ENCODE data around the gene CASP2.

The CASP2 gene

DNA sequence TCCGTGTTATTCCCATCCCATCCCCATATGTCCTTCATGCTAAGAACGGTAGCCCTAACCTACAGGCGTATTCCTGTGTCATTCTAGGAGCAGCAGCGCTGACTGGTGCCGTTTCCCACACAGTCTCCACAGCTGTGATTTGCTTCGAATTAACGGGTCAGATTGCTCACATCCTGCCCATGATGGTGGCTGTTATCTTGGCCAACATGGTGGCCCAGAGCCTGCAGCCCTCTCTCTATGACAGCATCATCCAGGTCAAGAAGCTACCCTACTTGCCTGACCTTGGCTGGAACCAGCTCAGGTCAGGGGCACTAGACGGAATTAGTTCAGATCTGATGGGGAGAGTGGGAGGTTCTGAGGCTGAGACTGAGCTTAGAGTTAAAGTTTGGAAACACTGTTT is 53.7 kb downstream of the CASP2 start:
- ATAC-seq = no peak

DNA sequence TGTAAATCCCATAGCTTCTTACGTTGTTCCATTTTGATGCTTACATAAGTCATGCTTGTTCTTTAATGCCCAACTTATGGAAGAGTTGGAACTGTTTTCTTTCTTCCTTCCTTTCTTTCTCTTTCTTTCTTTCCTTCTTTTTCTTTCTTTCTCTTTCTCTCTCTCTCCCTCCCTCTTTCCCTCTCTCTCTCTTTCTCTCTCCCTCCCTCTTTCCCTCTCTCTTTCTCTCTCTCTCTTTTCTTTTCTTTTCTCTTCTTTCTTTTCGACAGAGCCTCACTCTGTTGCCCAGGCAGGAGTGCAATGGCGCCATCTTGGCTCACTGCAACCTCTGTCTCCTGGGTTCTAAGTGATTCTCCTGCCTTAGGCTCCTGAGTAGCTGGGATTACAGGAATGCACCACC is 55.4 kb downstream of the CASP2 start:
- ATAC-seq = no peak

DNA sequence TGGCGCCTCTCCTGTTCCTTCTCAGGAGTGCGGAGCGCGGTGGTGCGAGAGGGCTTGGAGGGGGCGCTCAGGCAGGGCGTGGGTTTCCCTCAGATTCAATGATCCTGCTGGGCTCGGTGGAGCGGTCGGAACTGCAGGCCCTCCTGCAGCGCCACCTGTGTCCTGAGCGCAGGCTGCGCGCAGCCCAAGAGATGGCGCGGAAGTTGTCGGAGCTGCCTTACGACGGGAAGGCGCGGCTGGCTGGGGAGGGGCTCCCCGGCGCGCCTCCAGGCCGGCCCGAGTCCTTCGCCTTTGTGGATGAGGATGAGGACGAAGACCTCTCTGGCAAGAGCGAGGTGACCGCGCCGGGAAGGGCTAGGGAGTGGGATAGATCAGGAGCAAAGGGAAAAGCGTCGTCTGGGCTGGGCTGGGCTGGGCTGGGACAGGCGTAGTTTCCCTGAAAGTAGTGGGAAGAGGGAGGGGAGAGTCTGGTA is 57.3 kb downstream of the CASP2 start:
- peak; percentile 95 to 99 for ATAC-seq

DNA sequence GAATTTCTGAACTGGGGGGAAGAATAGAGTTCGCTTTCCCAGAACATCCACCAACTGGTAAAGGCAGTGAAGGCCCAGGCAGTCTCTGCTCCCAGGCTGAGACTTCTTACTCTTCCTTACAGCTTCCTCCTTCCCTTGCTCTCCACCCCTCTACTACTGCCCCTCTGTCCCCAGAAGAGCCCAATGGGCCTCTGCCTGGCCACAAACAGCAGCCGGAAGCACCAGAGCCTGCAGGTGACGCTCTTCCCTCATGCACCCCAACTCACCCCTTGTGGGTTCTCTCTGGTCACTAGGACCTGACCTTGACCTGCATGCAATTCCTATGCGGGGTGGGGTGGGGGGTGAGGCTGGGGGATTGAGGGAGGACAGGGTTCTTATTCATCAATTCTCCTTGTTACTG is 57.9 kb downstream of the CASP2 start:
- no peak for ATAC-seq

DNA sequence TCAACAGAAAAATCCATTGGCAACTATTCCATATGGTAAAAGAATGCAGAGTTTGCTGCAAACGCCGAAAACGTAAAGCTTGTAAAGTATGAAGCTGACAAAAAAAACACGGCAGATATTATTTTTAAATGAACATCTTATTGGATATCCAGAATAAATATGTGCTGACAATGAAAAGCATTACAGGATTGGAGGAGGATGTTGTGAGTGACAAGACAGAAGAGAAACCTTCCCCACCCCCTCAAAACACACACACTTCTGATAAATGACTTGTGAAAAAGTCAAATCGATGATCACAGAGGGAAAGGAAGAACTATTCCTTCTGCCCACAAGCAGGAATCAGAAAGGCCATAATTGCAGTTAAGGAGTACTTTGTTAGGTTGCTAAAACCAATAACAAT is 59.8 kb downstream of the CASP2 start:
- no peak for ATAC-seq

DNA sequence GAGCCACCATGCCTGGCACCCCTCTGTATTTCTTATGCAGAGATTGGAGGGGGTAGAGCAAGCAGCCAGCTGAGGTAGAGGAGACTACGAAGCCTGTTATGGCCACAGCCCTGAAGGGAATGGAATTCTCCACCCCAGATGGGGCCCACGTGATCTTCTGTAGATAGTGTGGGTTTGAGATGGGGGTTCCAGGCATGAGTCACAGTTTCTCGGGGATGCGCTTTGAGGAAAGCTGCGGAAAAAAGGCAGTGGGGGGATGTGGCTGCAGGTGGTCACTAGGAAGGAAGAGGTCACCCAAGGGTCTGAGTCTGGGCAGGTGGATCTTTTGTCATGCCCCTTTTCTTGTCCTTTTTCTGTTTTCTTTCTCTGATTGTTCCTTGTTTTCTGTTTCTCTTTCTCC is 62.9 kb downstream of the CASP2 start:
- no peak for ATAC-seq

DNA sequence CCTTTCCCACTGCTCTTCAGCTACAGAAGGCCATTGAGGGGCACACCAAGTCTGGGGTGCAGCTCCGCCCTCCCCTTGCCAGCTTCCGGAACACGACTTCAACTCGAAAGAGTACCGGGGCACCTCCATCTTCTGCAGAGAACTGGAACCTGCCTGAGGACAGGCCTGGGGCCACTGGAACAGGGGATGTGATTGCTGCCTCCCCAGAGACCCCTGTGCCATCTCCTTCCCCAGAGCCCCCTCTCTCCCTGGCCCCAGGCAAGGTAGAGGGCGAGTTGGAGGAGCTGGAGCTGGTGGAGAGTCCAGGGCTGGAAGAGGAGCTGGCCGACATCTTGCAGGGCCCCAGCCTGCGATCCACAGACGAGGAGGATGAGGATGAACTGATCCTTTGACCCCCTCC is 63.4 kb downstream of the CASP2 start:
- ATAC-seq = no peak

DNA sequence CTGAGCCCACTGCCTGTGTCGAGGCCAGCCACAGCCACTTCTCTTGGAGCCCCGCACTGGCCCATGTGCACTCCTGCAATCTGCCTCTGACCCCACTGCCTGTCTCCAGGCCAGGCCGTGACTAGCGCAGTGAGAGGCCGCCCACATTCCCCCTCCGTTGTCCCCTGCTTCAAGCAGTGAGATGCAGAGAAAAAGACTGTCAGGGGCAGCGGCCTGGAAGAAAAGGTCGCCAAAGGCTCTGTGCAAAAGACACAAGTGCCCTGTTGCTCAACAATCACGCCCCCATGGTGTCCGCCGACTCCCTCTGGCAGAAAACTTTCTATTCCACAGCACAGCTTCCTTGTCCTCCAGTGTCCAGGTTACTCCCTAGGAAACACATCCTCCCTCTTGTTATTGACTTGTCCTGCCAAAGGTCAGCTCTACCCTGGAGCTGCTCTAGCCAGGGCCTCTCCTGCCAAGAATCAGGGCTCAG is 64.4 kb downstream of the CASP2 start:
- no peak for ATAC-seq

DNA sequence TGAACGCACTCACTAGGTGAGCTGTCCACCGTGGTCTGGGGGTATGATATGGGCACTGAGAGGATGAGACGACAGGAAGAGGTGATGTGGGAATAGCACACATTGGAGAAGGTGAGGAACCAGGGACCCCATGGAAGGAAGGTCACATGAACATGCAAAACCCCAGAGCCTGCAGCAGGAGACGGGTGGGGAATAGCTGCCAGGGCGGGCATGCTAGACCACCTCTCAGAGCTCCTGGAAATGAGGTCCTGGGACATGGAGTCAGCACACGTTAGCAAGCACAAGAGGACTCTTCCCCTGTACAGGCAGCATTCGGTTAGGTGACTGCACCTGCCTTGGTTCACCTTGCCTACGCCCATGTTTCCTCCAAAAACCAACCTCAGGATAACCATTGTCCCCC is 66.2 kb downstream of the CASP2 start:
- no peak for ATAC-seq

DNA sequence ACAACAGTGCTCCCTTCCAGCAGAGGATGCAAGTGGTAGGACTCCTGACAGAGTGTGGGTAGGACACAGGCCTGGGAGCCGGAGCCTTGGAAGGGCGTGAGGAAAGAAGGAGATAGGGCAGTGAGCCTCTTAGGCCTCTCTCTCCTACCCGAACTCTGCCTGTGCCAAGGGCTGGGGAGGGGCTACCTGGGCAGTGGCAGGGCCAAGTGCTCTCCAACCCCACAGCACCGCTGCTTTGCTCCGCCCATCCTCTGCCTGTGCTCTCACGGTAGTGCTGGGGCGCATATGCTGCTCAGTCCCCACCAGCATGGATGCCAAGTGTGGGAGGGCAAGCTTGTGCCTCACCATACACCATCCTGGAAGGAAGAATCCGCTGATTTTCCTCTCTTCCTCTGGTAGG is 66.8 kb downstream of the CASP2 start:
- ATAC-seq = no peak

DNA sequence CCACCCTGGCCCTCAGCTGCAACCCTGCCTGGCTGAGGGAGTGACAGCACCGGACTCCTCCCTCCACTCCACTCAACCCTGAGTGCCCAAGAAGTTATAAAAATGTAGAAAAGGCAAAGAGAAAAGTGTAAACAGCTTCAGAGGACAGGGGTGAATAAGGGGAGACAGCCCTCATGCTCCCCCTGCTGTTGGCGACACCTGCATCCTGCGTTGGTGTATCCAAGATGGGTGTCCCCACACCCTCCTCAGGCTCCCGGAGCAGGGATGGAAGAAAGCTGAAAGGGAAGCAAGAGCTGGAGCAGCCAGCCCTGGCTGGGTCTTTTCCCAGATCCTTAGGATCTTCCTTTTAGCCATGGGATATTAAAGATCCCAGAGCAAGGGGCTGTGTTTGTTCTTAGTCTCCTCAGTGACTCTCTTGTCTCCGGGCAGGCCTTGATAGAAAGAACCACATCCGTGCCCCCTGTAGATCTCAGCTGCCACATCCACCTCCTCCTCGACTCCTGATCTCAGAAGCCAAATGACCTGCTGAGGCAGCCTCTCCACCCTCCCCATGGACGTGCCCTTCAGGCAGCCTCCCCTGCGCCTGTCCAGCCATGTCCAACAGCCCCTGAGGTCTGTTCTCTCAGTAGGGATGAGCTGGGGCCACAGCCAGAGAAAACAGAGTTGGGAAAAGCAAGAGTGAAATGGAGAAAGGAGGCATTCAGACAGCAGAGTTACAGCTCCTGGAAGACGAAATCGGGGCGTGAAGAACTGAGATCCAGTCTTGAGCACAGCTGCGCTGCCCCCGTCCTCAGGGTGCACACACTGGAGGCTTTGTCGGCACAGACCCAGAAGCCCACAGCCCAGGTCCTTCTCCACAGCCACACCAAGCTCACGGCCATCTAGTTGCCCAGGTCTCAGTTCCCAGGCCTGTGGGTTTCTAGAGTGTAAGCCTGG is 67.6 kb downstream of the CASP2 start:
- no peak for ATAC-seq

DNA sequence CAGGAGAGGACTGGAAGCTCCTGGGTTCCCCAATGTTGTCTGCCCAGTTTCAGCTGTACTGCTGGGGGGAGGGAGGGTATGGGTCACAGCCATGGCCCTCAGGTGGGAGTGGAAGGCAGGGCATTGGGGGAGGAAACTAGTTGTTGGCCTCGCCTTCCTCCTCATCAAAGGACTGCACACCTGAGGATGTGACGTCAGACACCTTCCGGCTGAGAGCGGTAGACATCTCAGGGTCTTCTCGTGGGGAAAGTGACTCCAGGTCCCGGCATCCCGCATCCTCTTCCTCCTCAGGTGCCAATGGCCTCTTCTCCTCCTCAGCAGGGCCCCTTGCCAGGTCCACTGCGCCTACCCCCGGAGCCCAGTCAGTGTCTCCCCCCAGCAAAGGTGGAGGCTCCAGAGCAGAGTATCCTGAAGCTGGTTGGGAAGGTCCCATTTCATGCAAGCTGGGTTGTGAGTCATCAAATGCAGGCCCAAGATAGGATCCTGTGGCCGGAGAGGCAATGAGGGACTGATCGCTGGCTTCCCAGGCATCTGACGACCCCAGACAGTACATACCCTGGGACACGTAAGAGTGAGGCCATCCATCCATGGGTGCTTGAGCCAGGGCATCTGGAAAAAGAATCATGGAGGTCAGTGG is 68.4 kb downstream of the CASP2 start:
- no peak for ATAC-seq

Measured in activated CD4-positive, CD25-positive, alpha-beta regulatory T cell treated with anti-CD3 and anti-CD28 coated beads, Interleukin-2, amount 50 U/mL, for 24 hours (primary cell).